HFF-Myc (cell line): ENCODE measurements around the gene SPESP1.
"Not testable (repeated sequence)": the region's sequence is repeated elsewhere in the genome, so short reads cannot be mapped to it uniquely, and the experiment has no call there.

ENCODE experiments used
- DNase-seq: peaks from one replicate; pipeline ENCODE4 v3.0.0-alpha.2; 2011; ENCODE audit warnings: low read depth; ENCODE audit errors: extremely low read depth
- H3K4me3 ChIP-seq: replicated peaks from 2 replicates; pipeline ENCODE4 v1.5.1; 2011; ENCODE audit warnings: low read depth, mild to moderate bottlenecking, control low read depth, low read length
- CTCF ChIP-seq: IDR thresholded peaks from 2 replicates; pipeline ENCODE4 v1.5.1; 2012; ENCODE audit warnings: mild to moderate bottlenecking, low read depth, low read length, control low read depth; ENCODE audit errors: missing control alignments

SPESP1 gene

DNA sequence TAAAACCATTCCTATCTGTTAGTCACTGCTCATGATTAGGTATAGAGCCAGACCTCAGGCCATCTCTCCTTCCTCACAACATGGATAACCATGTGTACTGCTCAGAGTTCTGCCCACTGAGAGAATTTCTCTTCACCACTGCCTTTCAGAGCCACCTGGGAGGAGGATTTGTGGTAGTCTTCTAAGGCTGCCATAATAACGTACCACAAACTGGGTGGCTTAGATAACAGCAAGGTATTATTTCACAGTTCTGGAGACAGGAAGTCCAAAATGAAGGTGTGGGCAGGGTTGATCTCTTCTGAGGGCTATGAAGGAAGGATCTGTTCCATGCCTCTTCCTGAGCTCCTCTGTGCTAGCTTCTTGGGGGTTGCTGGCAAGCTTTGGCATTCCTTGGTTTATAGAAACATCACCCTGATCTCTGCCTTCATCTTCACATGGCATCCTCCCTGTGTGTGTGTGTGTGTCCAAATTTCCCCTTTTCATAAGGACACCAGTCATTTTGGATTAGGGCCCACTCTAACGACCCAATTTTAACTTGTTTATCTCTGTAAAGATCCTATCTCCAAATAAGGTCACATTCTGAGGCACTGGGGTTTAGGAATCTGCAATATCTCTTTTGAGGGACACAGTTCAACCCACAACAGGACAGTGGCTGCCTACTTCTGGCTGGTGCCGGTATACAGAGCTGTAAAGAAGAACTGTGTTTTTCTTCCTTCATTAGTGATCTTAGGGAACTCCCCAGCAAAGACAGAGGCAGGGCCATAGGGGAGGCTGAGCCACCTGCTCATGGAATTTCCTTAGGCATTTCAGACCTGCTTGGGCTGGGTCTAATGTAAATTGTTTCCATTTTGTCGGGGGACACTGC is 42.1 kb downstream of the SPESP1 start:
- no peak for DNase-seq
- TF ChIP-seq CTCF, result no peak
- no peak overlapping the region for H3K4me3 ChIP-seq

DNA sequence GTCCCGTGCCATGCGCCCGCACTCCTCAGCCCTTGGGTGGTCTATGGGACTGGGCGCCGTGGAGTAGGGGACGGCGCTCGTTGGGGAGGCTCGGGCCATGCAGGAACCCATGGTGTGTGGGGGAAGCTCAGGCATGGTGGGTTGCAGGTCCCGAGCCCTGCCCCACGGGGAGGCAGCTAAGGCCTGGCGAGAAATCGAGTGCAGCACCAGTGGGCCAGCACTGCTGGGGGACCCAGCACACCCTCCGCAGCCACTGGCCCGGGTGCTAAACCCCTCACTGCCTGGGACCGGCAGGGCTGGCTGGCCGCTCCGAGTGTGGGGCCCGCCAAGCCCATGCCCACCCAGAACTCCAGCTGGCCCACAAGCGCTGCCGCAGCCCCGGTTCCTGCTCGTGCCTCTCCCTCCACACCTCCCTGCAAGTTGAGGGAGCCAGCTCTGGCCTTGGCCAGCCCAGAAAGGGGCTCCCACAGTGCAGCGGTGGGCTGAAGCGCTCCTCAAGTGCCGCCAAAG is 45.4 kb downstream of the SPESP1 start:
- not testable (repeated sequence) for DNase-seq, H3K4me3 ChIP-seq

DNA sequence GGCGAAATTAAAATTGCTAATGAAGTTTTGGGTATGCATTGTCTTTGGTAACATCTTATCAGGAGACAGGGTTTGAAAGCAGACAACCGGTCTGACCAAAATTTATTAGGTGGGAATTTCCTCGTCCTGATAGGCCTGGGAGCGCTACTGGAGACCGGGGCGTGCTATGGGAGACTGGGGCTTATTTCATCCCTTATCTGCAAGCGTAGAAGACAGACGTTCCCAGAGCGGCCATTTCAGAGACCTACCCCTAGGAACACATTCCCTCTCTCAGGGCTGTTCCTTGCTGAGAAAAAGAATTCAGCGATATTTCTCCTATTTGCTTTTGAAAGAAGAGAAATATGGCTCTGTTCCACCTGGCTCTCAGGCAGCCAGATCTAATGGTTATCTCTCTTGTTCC is 47.1 kb downstream of the SPESP1 start:
- H3K4me3 ChIP-seq, result not testable (repeated sequence)

GRCh38 chr15:68979006-68979405 is 48.7 kb downstream of the SPESP1 start:
- H3K4me3 ChIP-seq, result no peak overlapping the region

More for the DNA sequence above, 47.1 kb downstream of the SPESP1 start:
- not testable (repeated sequence) for DNase-seq

GRCh38 chr15:68979816-68980215 is 49.5 kb downstream of the SPESP1 start:
- no peak for DNase-seq
- H3K4me3 ChIP-seq, result no peak overlapping the region
- no peak for TF ChIP-seq CTCF

More at GRCh38 chr15:68979006-68979405, 48.7 kb downstream of the SPESP1 start:
- TF ChIP-seq CTCF, result no peak
- DNase-seq, result no peak

GRCh38 chr15:68980786-68981185 is 50.5 kb downstream of the SPESP1 start:
- no peak overlapping the region for H3K4me3 ChIP-seq
- no peak for DNase-seq
- TF ChIP-seq CTCF, result no peak

DNA sequence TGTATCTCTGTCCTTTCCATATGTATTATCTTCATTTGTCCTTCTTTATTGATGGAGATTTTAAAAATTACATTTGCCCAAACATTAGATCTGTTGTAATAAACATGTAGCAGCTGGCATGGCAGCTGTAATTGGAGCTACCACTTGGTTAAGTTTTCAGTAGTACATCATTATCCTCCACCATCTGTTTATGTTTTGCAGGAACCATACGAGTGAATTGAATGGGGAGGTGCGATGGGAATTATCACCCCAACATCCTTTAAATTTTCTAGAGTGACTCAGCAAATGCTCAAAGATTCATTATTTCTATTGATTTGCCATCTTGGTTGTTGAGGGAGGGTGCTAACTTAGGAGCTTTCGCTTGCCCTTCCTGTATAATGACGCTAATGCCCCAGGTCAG is 51.6 kb downstream of the SPESP1 start:
- no peak for DNase-seq
- no peak for TF ChIP-seq CTCF
- no peak overlapping the region for H3K4me3 ChIP-seq
